OCI-LY1 (cell line): ENCODE measurements around the gene SIRPA.

Source experiments
- H2AFZ ChIP-seq: fragments of 200-600 bp; sonication (generic), shearing (Covaris generic); 2 replicates; pipeline ENCODE4 v1.6.0; 2014; ENCODE audit warnings: antibody characterized with exemption, mild to moderate bottlenecking, low read length
- H3F3A ChIP-seq: fragments of 200-600 bp; sonication (generic), shearing (Covaris generic); 2 replicates; pipeline ENCODE4 v1.6.0; 2014; ENCODE audit warnings: mild to moderate bottlenecking, antibody characterized with exemption, low read length, moderate library complexity; ENCODE audit not compliant: insufficient read depth
- H3K27ac ChIP-seq: fragments of 200-600 bp; sonication (generic); 2 replicates; pipeline ENCODE4 v1.5.1; 2014; ENCODE audit warnings: low read length, mixed run types, mild to moderate bottlenecking, low read depth; ENCODE audit not compliant: poor library complexity, severe bottlenecking
- H3K27me3 ChIP-seq: fragments of 200-600 bp; sonication (generic); 2 replicates; pipeline ENCODE4 v1.6.0; 2014; ENCODE audit warnings: antibody characterized with exemption, mild to moderate bottlenecking, low read length, moderate library complexity; ENCODE audit not compliant: insufficient read depth
- H3K36me3 ChIP-seq: fragments of 200-600 bp; sonication (generic); 2 replicates; pipeline ENCODE4 v1.6.1; 2014; ENCODE audit warnings: mild to moderate bottlenecking, antibody characterized with exemption, low read length, moderate library complexity, mixed read lengths; ENCODE audit not compliant: insufficient read depth
- H3K4me1 ChIP-seq: fragments of 200-600 bp; sonication (generic); 2 replicates; pipeline ENCODE4 v1.5.1; 2014; ENCODE audit warnings: mild to moderate bottlenecking, low read length, moderate library complexity; ENCODE audit not compliant: insufficient read depth, severe bottlenecking
- H3K4me2 ChIP-seq: fragments of 200-600 bp; sonication (generic), shearing (Covaris generic); 2 replicates; pipeline ENCODE4 v1.6.1; 2014; ENCODE audit warnings: low read length
- H3K4me3 ChIP-seq: fragments of 200-600 bp; sonication (generic); 2 replicates; pipeline ENCODE4 v1.5.1; 2014; ENCODE audit warnings: low read length, low read depth, mild to moderate bottlenecking, mixed read lengths; ENCODE audit not compliant: poor library complexity, severe bottlenecking
- H3K79me2 ChIP-seq: fragments of 200-600 bp; shearing (Covaris generic); 2 replicates; pipeline ENCODE4 v1.6.1; 2016; ENCODE audit warnings: mixed run types, low read length, mixed read lengths; ENCODE audit not compliant: insufficient read depth
- H3K9ac ChIP-seq: fragments of 200-600 bp; sonication (generic), shearing (Covaris generic); 2 replicates; pipeline ENCODE4 v1.6.1; 2014; ENCODE audit warnings: mild to moderate bottlenecking, low read length, mixed read lengths
- H3K9me2 ChIP-seq: fragments of 200-600 bp; sonication (generic), shearing (Covaris generic); 2 replicates; pipeline ENCODE4 v1.6.1; 2014; ENCODE audit warnings: low read depth, mild to moderate bottlenecking, low read length, mixed read lengths
- H3K9me3 ChIP-seq: fragments of 200-600 bp; shearing (Covaris generic); 2 replicates; pipeline ENCODE4 v1.6.1; 2014; ENCODE audit warnings: low read length, mixed read lengths
- H4K20me1 ChIP-seq: fragments of 200-600 bp; sonication (generic), shearing (Covaris generic); 2 replicates; pipeline ENCODE4 v1.6.0; 2016; ENCODE audit warnings: mild to moderate bottlenecking, low read length; ENCODE audit not compliant: insufficient read depth
- EZH2 ChIP-seq: fragments of 200-600 bp; sonication (generic), shearing (Covaris generic); IDR thresholded peaks from 2 replicates; pipeline ENCODE4 v1.8.0; 2017; ENCODE audit warnings: borderline replicate concordance, mixed run types, mild to moderate bottlenecking, antibody characterized with exemption, low read length, moderate library complexity, mixed read lengths
- TF ChIP-seq, protein P1 (sequence below): fragments of 200-600 bp; sonication (generic), shearing (Covaris generic); IDR thresholded peaks from 2 replicates; pipeline ENCODE4 v1.5.1; 2017; ENCODE audit warnings: mild to moderate bottlenecking, antibody characterized with exemption, low read length, moderate library complexity, mixed read lengths

SIRPA gene

GRCh38 chr20:1885940-1886693 lies 9.1 kb upstream of the SIRPA start:
- Histone ChIP-seq H3F3A (no peaks in the 10 kb centered on the region), H3K79me2 (no peaks in the 10 kb centered on the region), H3K4me3 (no peak overlapping the region), H3K27me3 (0 out of 2 replicates have a peak, but pooled peaks cover 5% of the 10 kb centered on the region), H3K9me3 (no peaks in the 10 kb centered on the region), H3K36me3 (no peaks in the 10 kb centered on the region), H3K4me1 (no peaks in the 10 kb centered on the region), H3K9me2 (no peaks in the 10 kb centered on the region), H3K27ac (no peak overlapping the region), H3K9ac (no peak overlapping the region), H3K4me2 (no peak overlapping the region), H2AFZ (no peak overlapping the region), H4K20me1 (no peaks in the 10 kb centered on the region)
- TF ChIP-seq, protein P1, sequence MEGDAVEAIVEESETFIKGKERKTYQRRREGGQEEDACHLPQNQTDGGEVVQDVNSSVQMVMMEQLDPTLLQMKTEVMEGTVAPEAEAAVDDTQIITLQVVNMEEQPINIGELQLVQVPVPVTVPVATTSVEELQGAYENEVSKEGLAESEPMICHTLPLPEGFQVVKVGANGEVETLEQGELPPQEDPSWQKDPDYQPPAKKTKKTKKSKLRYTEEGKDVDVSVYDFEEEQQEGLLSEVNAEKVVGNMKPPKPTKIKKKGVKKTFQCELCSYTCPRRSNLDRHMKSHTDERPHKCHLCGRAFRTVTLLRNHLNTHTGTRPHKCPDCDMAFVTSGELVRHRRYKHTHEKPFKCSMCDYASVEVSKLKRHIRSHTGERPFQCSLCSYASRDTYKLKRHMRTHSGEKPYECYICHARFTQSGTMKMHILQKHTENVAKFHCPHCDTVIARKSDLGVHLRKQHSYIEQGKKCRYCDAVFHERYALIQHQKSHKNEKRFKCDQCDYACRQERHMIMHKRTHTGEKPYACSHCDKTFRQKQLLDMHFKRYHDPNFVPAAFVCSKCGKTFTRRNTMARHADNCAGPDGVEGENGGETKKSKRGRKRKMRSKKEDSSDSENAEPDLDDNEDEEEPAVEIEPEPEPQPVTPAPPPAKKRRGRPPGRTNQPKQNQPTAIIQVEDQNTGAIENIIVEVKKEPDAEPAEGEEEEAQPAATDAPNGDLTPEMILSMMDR = no peak
- TF ChIP-seq EZH2 = no peak

DNA sequence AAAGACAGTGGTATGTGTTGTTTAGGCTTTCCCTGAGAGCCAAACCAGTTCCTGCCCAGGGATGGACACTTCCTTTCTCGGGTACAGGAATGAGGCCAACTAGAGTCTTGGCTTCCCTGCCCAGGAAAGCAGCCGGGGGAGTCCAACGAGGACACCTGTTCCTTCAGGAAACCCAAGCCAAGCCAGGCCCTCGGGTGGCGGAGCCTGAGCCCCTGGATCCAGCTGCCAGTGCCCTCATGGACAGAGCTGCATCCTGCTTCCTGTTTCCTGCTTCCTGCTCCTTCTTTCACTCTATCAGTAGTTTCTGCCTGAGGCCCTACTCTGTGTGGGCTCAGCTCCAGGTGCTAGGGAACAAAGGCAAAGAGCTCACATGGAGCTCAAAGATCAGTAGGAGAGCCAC lies 7.9 kb upstream of the SIRPA start:
- Histone ChIP-seq H3K4me1 (no peaks in the 10 kb centered on the region), H3K9me2 (no peaks in the 10 kb centered on the region), H3K27ac (no peak overlapping the region), H3K9me3 (no peaks in the 10 kb centered on the region), H4K20me1 (no peaks in the 10 kb centered on the region), H3K27me3 (0 out of 2 replicates have a peak, but pooled peaks cover 5% of the 10 kb centered on the region), H2AFZ (no peak overlapping the region), H3K4me3 (no peak overlapping the region), H3F3A (no peaks in the 10 kb centered on the region), H3K4me2 (no peak overlapping the region), H3K36me3 (no peaks in the 10 kb centered on the region), H3K79me2 (no peaks in the 10 kb centered on the region), H3K9ac (no peak overlapping the region)
- TF ChIP-seq EZH2 = no peak
- TF ChIP-seq, protein P1 = no peak

- H3K9me2 ChIP-seq = no peaks in the 10 kb centered on the region
- no peaks in the 10 kb centered on the region for H4K20me1 ChIP-seq
- TF ChIP-seq, protein P1 = no peak
- no peak for TF ChIP-seq EZH2
- H3K9me3 ChIP-seq = no peaks in the 10 kb centered on the region
- no peaks in the 10 kb centered on the region for H3K4me1 ChIP-seq
- H3K27me3 ChIP-seq = 0 out of 2 replicates have a peak, but pooled peaks cover 5% of the 10 kb centered on the region
- H3K4me3 ChIP-seq = no peak overlapping the region
- no peak overlapping the region for H2AFZ ChIP-seq
- H3K27ac ChIP-seq = no peak overlapping the region
- no peaks in the 10 kb centered on the region for H3K79me2 ChIP-seq
- no peaks in the 10 kb centered on the region for H3K36me3 ChIP-seq
- H3K9ac ChIP-seq = no peak overlapping the region
- H3K4me2 ChIP-seq = no peak overlapping the region
- no peaks in the 10 kb centered on the region for H3F3A ChIP-seq
These were observed 7.5 kb upstream of the SIRPA start for GRCh38 chr20:1887756-1888155.
